Uterus (tissue), 2 donors: ENCODE measurements around the gene ITGAL.

ENCODE experiments used
- CTCF ChIP-seq, 4 experiments: fragments of 200-600 bp in 2 of 4; fragments of 450-650 bp in 2 of 4; sonication (generic) in 2 of 4; IDR thresholded peaks; one replicate each; pipeline ENCODE4 v1.5.1; 2016 to 2019; ENCODE audit warnings: antibody characterized with exemption in 4 of 4, mild to moderate bottlenecking in 2 of 4, moderate library complexity in 1 of 4
- POLR2A ChIP-seq, 2 donors: fragments of 450-650 bp; IDR thresholded peaks; one replicate each; pipeline ENCODE4 v1.6.1; 2016; ENCODE audit warnings: antibody characterized with exemption in 2 of 2, mild to moderate bottlenecking in 1 of 2, moderate library complexity in 1 of 2

GRCh38 chr16:30553393-30553899, 80.9 kb downstream of the ITGAL start:
- no peak for TF ChIP-seq CTCF (IDR thresholded peaks at IDR 0.05)
- no peak for TF ChIP-seq POLR2A (IDR thresholded peaks at IDR 0.05)
